Liver (tissue), 9 donors: ENCODE results near the gene TLN1. TPM values are rescaled to one million over a fixed set of nuclear protein-coding genes. Genes with fewer than 3 reads are reported as not detected.

Experiments
- DNase-seq: peaks from one replicate; pipeline ENCODE4 v3.0.0-alpha.2; 2017; ENCODE audit warnings: low spot score
- H3K27ac ChIP-seq, 2 donors: one replicate each; pipeline ENCODE4 v1.7.0; 2013; ENCODE audit warnings: inconsistent platforms in 2 of 2, low read length in 2 of 2, control low read depth in 1 of 2, low read depth in 1 of 2, mild to moderate bottlenecking in 1 of 2
- H3K27me3 ChIP-seq, 4 donors: one replicate each; pipeline versions ENCODE4 v1.6.1 to v1.7.0; 2013; ENCODE audit warnings: low read length in 3 of 4, inconsistent platforms in 1 of 4, mild to moderate bottlenecking in 1 of 4, moderate library complexity in 1 of 4; ENCODE audit not compliant: control insufficient read depth in 4 of 4, insufficient read depth in 4 of 4
- H3K36me3 ChIP-seq, 4 donors: one replicate each; pipeline versions ENCODE4 v1.6.1 to v1.7.0; 2013; ENCODE audit warnings: low read length in 3 of 4, mild to moderate bottlenecking in 3 of 4, low read depth in 1 of 4, moderate library complexity in 1 of 4; ENCODE audit not compliant: control insufficient read depth in 4 of 4, insufficient read depth in 3 of 4
- H3K4me1 ChIP-seq, 4 donors: one replicate each; pipeline versions ENCODE4 v1.6.1 to v1.7.0; 2013; ENCODE audit warnings: low read length in 3 of 4, mild to moderate bottlenecking in 3 of 4, moderate library complexity in 1 of 4; ENCODE audit not compliant: control insufficient read depth in 4 of 4, insufficient read depth in 4 of 4
- H3K4me3 ChIP-seq, 3 donors: one replicate each; pipeline versions ENCODE4 v1.6.1 to v1.7.0; 2013; ENCODE audit warnings: low read length in 3 of 3, control low read depth in 1 of 3, low read depth in 1 of 3, mild to moderate bottlenecking in 1 of 3
- H3K9ac ChIP-seq, 2 donors: one replicate each; pipeline ENCODE4 v1.7.0; 2013; ENCODE audit warnings: low read length in 2 of 2, mild to moderate bottlenecking in 2 of 2, moderate library complexity in 2 of 2, control low read depth in 1 of 2, low read depth in 1 of 2
- H3K9me3 ChIP-seq, 4 donors: one replicate each; pipeline versions ENCODE4 v1.6.1 to v1.7.0; 2013; ENCODE audit warnings: low read length in 3 of 4; ENCODE audit not compliant: control insufficient read depth in 4 of 4
- ATF3 ChIP-seq: IDR thresholded peaks from 2 replicates; pipeline ENCODE4 v1.6.1; 2016; ENCODE audit warnings: antibody characterized with exemption
- CTCF ChIP-seq: fragments of 150-350 bp; IDR thresholded peaks from 2 replicates; pipeline ENCODE4 v1.5.1; 2017; ENCODE audit warnings: improper control_type of control experiment, low read depth, low read length; ENCODE audit not compliant: missing input control
- EGR1 ChIP-seq, 2 donors: IDR thresholded peaks; 2 replicates each; pipeline ENCODE4 v1.6.1; 2016 to 2018; ENCODE audit warnings: antibody characterized with exemption in 2 of 2, low read depth in 2 of 2
- FOXA1 ChIP-seq: IDR thresholded peaks from 2 replicates; pipeline ENCODE4 v1.6.1; 2016; ENCODE audit warnings: antibody characterized with exemption
- FOXA2 ChIP-seq: IDR thresholded peaks from 2 replicates; pipeline ENCODE4 v1.6.1; 2016; ENCODE audit warnings: antibody characterized with exemption
- GABPA ChIP-seq, 2 donors: IDR thresholded peaks in 1 of 2; conservative IDR thresholded peaks in 1 of 2; 2 replicates each; pipeline ENCODE4 v1.6.1; 2016; ENCODE audit warnings: antibody characterized with exemption in 2 of 2, mild to moderate bottlenecking in 1 of 2, moderate library complexity in 1 of 2
- HNF4A ChIP-seq, 2 donors: conservative IDR thresholded peaks; 2 replicates each; pipeline ENCODE4 v1.6.1; 2016; ENCODE audit warnings: antibody characterized with exemption in 2 of 2, mild to moderate bottlenecking in 2 of 2
- HNF4G ChIP-seq: IDR thresholded peaks from 2 replicates; pipeline ENCODE4 v1.6.1; 2016; ENCODE audit warnings: antibody characterized with exemption
- JUND ChIP-seq, 2 donors: IDR thresholded peaks; 2 replicates each; pipeline ENCODE4 v1.6.1; 2016; ENCODE audit warnings: antibody characterized with exemption in 2 of 2
- RAD21 ChIP-seq, 2 donors: IDR thresholded peaks; 2 replicates each; pipeline ENCODE4 v1.6.1; 2016; ENCODE audit warnings: antibody characterized with exemption in 2 of 2, mild to moderate bottlenecking in 2 of 2
- REST ChIP-seq: IDR thresholded peaks from 2 replicates; pipeline ENCODE4 v1.6.1; 2016; ENCODE audit warnings: antibody characterized with exemption, mild to moderate bottlenecking
- RXRA ChIP-seq, 2 donors: IDR thresholded peaks; 2 replicates each; pipeline ENCODE4 v1.6.1; 2017 to 2018; ENCODE audit warnings: antibody characterized with exemption in 2 of 2, mild to moderate bottlenecking in 1 of 2
- SP1 ChIP-seq: IDR thresholded peaks from 2 replicates; pipeline ENCODE4 v1.6.1; 2018; ENCODE audit warnings: antibody characterized with exemption, mild to moderate bottlenecking
- TAF1 ChIP-seq: conservative IDR thresholded peaks from 2 replicates; pipeline ENCODE4 v1.6.1; 2016; ENCODE audit warnings: antibody characterized with exemption, mild to moderate bottlenecking
- YY1 ChIP-seq: IDR thresholded peaks from 2 replicates; pipeline ENCODE4 v1.6.1; 2016; ENCODE audit warnings: antibody characterized with exemption, mild to moderate bottlenecking
- ZBTB33 ChIP-seq: IDR thresholded peaks from 2 replicates; pipeline ENCODE4 v1.6.1; 2016; ENCODE audit warnings: antibody characterized with exemption
- WGBS: extraction: QIAGEN DNeasy Blood & Tissue Kit; methylation state at CpG from one replicate; pipeline ENCODE4 v1.1.7; 2013; 5-methylcytosine and 5-hydroxymethylcytosine counted together
- polyA plus RNA-seq, 2 donors: library from polyadenylated mRNA; stranded (reverse) in 1 of 2; unstranded in 1 of 2; fragments of 200-250 nt in 1 of 2; fragments of >200 nt in 1 of 2; fragmentation: Nextera tagmentation in 1 of 2; extraction: Ambion mirVana in 1 of 2; gene quantifications; one replicate each; pipeline versions ENCODE4 v1.2.1 to v1.2.3, GENCODE V29; 2013 to 2015
- total RNA-seq, 2 donors: library from RNA; depleted of rRNA; stranded (reverse); fragments of >200 nt; gene quantifications; one replicate each; pipeline ENCODE4 v1.2.3, GENCODE V29; 2014
- donor health status: healthy.
- donor health status: healthy.
- donor health status: healthy.
- donor health status: healthy.
- donor health status: healthy.

Gene TLN1
- total and polyA plus RNA-seq, 4 donors: 24.5 to 184 (median 125) TPM

- Histone ChIP-seq H3K27me3 (no peaks in the 10 kb centered on the region), H3K9ac (no peak overlapping the region), H3K4me1 (no peaks in the 10 kb centered on the region), H3K4me3 (no peak overlapping the region), H3K9me3 (no peaks in the 10 kb centered on the region), H3K27ac (no peak overlapping the region), H3K36me3 (no peaks in the 10 kb centered on the region)
- no peak for TF ChIP-seq YY1
- TF ChIP-seq FOXA2: no peak
- no peak for TF ChIP-seq EGR1 (IDR thresholded peaks at IDR 0.05; ENCODE audit: low read depth in 2 of 2)
- no peak for TF ChIP-seq ZBTB33
- no peak for TF ChIP-seq RAD21 (IDR thresholded peaks at IDR 0.05)
- TF ChIP-seq ATF3: no peak
- no peak for TF ChIP-seq REST
- no peak for TF ChIP-seq CTCF
- no peak for TF ChIP-seq RXRA (IDR thresholded peaks at IDR 0.05)
- no peak for TF ChIP-seq FOXA1
- no peak for TF ChIP-seq JUND (IDR thresholded peaks at IDR 0.05)
- no peak for TF ChIP-seq GABPA (IDR thresholded peaks at IDR 0.05 in 1 of 2, conservative IDR thresholded peaks at IDR 0.05 in 1 of 2)
- no peak for TF ChIP-seq HNF4G
- WGBS: 94% methylated on average over 10 of the region's 10 CpGs
- no peak for DNase-seq
Observed at GRCh38 chr9:35682520-35683315, 49.3 kb downstream of the TLN1 start.

- DNase-seq: no peak
- Histone ChIP-seq H3K27me3 (no peaks in the 10 kb centered on the region), H3K36me3 (no peaks in the 10 kb centered on the region), H3K9ac (no peak overlapping the region), H3K4me3 (no peak overlapping the region), H3K4me1 (no peaks in the 10 kb centered on the region), H3K27ac (no peak overlapping the region), H3K9me3 (no peaks in the 10 kb centered on the region)
- 96% methylated on average over 6 of the region's 6 CpGs for WGBS
- TF ChIP-seq HNF4A (conservative IDR thresholded peaks at IDR 0.05) (no peak), TAF1 (no peak), SP1 (no peak), ATF3 (no peak), ZBTB33 (no peak), YY1 (no peak), JUND (IDR thresholded peaks at IDR 0.05) (no peak)
Observed at GRCh38 chr9:35682051-35682450, 49.9 kb downstream of the TLN1 start.
